SK-N-SH (cell line): ENCODE results near the gene SMIM21.

Experiments
- CHD2 ChIP-seq: fragments of 150-350 bp; IDR thresholded peaks from 2 replicates; pipeline ENCODE4 v1.6.1; 2018; ENCODE audit warnings: low read length; ENCODE audit not compliant: partially characterized antibody
- CTCF ChIP-seq: fragments of 200-600 bp; sonication (generic); IDR thresholded peaks from 2 replicates; pipeline ENCODE4 v1.6.1; 2017; ENCODE audit warnings: antibody characterized with exemption, mild to moderate bottlenecking, moderate library complexity
- JUND ChIP-seq: IDR thresholded peaks from 2 replicates; pipeline ENCODE4 v1.4.0; 2012
- POLR2AphosphoS5 ChIP-seq: IDR thresholded peaks from 2 replicates; pipeline ENCODE4 v1.6.1; 2012; ENCODE audit warnings: low read depth, low read length
- RCOR1 ChIP-seq: fragments of 150-350 bp; IDR thresholded peaks from 2 replicates; pipeline ENCODE4 v1.6.1; 2017; ENCODE audit warnings: antibody characterized with exemption, low read length
- RFX5 ChIP-seq: IDR thresholded peaks from 2 replicates; pipeline ENCODE4 v1.6.1; 2012; ENCODE audit warnings: mild to moderate bottlenecking, improper control_type of control experiment, low read length
- SIN3A ChIP-seq: IDR thresholded peaks from 2 replicates; pipeline ENCODE4 v1.6.1; 2012; ENCODE audit warnings: low read depth, mild to moderate bottlenecking, low read length, moderate library complexity, borderline replicate concordance

GRCh38 chr18:75408554-75409506 is 18.7 kb downstream of the SMIM21 start:
- TF ChIP-seq CTCF (no peak), SIN3A (no peak), CHD2 (no peak), POLR2AphosphoS5 (peak; percentile 52; the same call in 1 of the 2 replicates), RFX5 (no peak), RCOR1 (no peak), JUND (peak; percentile 97)
